ENCODE data around the gene KCNIP1. TPM values are rescaled to one million over a fixed set of nuclear protein-coding genes. Genes with fewer than 3 reads are reported as not detected.

The KCNIP1 gene
- total RNA-seq, 8 experiments from 2014 or later: 0.80 to 35.0 (median 14.5) TPM; not detected in 2

GRCh38 chr5:170716396-170716795 is 212.6 kb downstream of the KCNIP1 start:
- in situ Hi-C loops (cut with MboI; ENCODE audit: low pct_unique_long_range_greater_than_20kb in 2 of 9, low sequenced_read_pairs in 9 of 9, unreplicated experiment in 9 of 9): no loop called here
- no peak for ATAC-seq (replicated peaks in 6 of 8)
- H3K4me1 ChIP-seq (replicated peaks in 1 of 2): peaks cover 10 to 20% of the 10 kb centered on the region in 2 donors
- WGBS, 10 experiments: 4 to 83% (median 41%) methylated on average over 1 to 4 of the region's 4 CpGs; no CpG with 5 or more reads in 2 of the 10 experiments
- H3K27ac ChIP-seq: no peak overlapping the region
- H3K4me3 ChIP-seq: no peak overlapping the region

DNA sequence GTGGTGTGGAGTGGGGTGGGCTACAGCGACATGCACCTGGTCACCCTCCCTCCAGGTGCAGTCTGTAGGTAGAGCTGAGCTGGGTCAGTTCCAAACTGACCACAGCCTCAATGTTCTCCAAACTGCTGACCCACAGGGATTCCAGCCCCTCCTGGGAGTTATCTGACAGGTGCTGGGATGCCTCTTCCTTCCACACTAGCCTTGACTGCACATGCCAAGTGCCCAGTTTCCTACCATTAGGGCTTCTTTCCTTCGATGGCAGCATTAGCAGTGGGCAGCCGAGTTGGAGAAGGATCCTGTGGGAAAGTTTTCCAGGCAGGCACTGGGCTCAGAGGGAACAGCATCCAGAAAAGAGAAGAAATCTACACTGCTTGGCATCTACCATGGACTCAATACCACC is 215.7 kb downstream of the KCNIP1 start:
- in situ Hi-C loops (cut with MboI; ENCODE audit: low pct_unique_long_range_greater_than_20kb in 2 of 9, low sequenced_read_pairs in 9 of 9, unreplicated experiment in 9 of 9): no loop called here
- WGBS, 10 experiments: 0 to 100% methylated on average over 1 to 2 of the region's 3 CpGs; no CpG with 5 or more reads in 8 of the 10 experiments
- ATAC-seq (replicated peaks in 6 of 8): no peak

GRCh38 chr5:170720179-170720578 is 216.4 kb downstream of the KCNIP1 start:
- in situ Hi-C loops (cut with MboI; ENCODE audit: low pct_unique_long_range_greater_than_20kb in 2 of 9, low sequenced_read_pairs in 9 of 9, unreplicated experiment in 9 of 9): no loop called here
- no peak for ATAC-seq (replicated peaks in 6 of 8)
- Histone ChIP-seq H3K27ac (no peak overlapping the region), H3K4me3 (no peak overlapping the region), H3K4me1 (replicated peaks in 1 of 2) (peaks cover 8 to 20% of the 10 kb centered on the region in 2 donors)
- WGBS, 10 experiments: 0 to 96% (median 60%) methylated on average over 1 to 3 of the region's 4 CpGs; no CpG with 5 or more reads in 3 of the 10 experiments

More for the DNA sequence above, 215.7 kb downstream of the KCNIP1 start:
- no peak overlapping the region for H3K27ac ChIP-seq
- H3K4me1 ChIP-seq (replicated peaks in 1 of 2): peaks cover 10 to 20% of the 10 kb centered on the region in 2 donors
- H3K4me3 ChIP-seq: no peak overlapping the region

- WGBS, 10 experiments: 0 to 100% (median 86%) methylated on average over 1 of the region's 1 CpG; no CpG with 5 or more reads in 3 of the 10 experiments
- Histone ChIP-seq H3K4me3 (no peak overlapping the region), H3K4me1 (replicated peaks in 1 of 2) (peaks cover 0 to 13% of the 10 kb centered on the region in 2 donors), H3K27ac (no peak overlapping the region)
- ATAC-seq (replicated peaks in 6 of 8): no peak
- in situ Hi-C loops (cut with MboI; ENCODE audit: low pct_unique_long_range_greater_than_20kb in 2 of 9, low sequenced_read_pairs in 9 of 9, unreplicated experiment in 9 of 9): no loop called here
Measured at GRCh38 chr5:170720984-170721383, 217.2 kb downstream of the KCNIP1 start.

GRCh38 chr5:170721681-170722080 is 217.9 kb downstream of the KCNIP1 start:
- no peak overlapping the region for H3K27ac ChIP-seq
- WGBS, 10 experiments: 18 to 100% (median 76%) methylated on average over 1 to 6 of the region's 6 CpGs; no CpG with 5 or more reads in 2 of the 10 experiments
- in situ Hi-C loops (cut with MboI; ENCODE audit: low pct_unique_long_range_greater_than_20kb in 2 of 9, low sequenced_read_pairs in 9 of 9, unreplicated experiment in 9 of 9): no loop called here

GRCh38 chr5:170722316-170722715 is 218.5 kb downstream of the KCNIP1 start:
- H3K27ac ChIP-seq: no peak overlapping the region
- in situ Hi-C loops (cut with MboI; ENCODE audit: low pct_unique_long_range_greater_than_20kb in 2 of 9, low sequenced_read_pairs in 9 of 9, unreplicated experiment in 9 of 9): no loop called here
- H3K4me1 ChIP-seq (replicated peaks in 1 of 2): peaks cover 0 to 7% of the 10 kb centered on the region in 2 donors
- WGBS, 10 experiments: 0 to 63% (median 57%) methylated on average over 1 to 3 of the region's 3 CpGs; no CpG with 5 or more reads in 5 of the 10 experiments
- no peak overlapping the region for H3K4me3 ChIP-seq
- ATAC-seq (replicated peaks in 6 of 8): no peak

More at GRCh38 chr5:170721681-170722080, 217.9 kb downstream of the KCNIP1 start:
- ATAC-seq (replicated peaks in 6 of 8): no peak
- H3K4me1 ChIP-seq (replicated peaks in 1 of 2): peaks cover 0 to 8% of the 10 kb centered on the region in 2 donors
- no peak overlapping the region for H3K4me3 ChIP-seq

- in situ Hi-C loops (cut with MboI; ENCODE audit: low pct_unique_long_range_greater_than_20kb in 2 of 9, low sequenced_read_pairs in 9 of 9, unreplicated experiment in 9 of 9): loop anchor here in 6 of 9 experiments (10.0 to 25.0 kb wide), 2 partner anchors 54 to 606 kb away; partner anchors contain the start of gene GABRP (in 1 of the 6)
- WGBS, 10 experiments: 11 to 100% (median 64%) methylated on average over 1 of the region's 1 CpG; no CpG with 5 or more reads in 4 of the 10 experiments
Measured at GRCh38 chr5:170731052-170731451, 227.2 kb downstream of the KCNIP1 start.

GRCh38 chr5:170732685-170733084 is 228.9 kb downstream of the KCNIP1 start:
- H3K4me1 ChIP-seq (replicated peaks in 1 of 2): no peaks in the 10 kb centered on the region
- ATAC-seq (replicated peaks in 6 of 8): no peak
- no peak overlapping the region for H3K4me3 ChIP-seq
- H3K27ac ChIP-seq: no peak overlapping the region
- WGBS, 10 experiments: 0 to 64% (median 40%) methylated on average over 1 to 2 of the region's 2 CpGs; no CpG with 5 or more reads in 3 of the 10 experiments
- in situ Hi-C loops (cut with MboI; ENCODE audit: low pct_unique_long_range_greater_than_20kb in 2 of 9, low sequenced_read_pairs in 9 of 9, unreplicated experiment in 9 of 9): loop anchor here in 6 of 9 experiments (10.0 to 25.0 kb wide), 2 partner anchors 52 to 605 kb away; partner anchors contain the start of gene GABRP (in 1 of the 6)

More at GRCh38 chr5:170731052-170731451, 227.2 kb downstream of the KCNIP1 start:
- no peak overlapping the region for H3K4me3 ChIP-seq
- no peak for ATAC-seq (replicated peaks in 6 of 8)
- H3K4me1 ChIP-seq (replicated peaks in 1 of 2): no peaks in the 10 kb centered on the region
- H3K27ac ChIP-seq: no peak overlapping the region

DNA sequence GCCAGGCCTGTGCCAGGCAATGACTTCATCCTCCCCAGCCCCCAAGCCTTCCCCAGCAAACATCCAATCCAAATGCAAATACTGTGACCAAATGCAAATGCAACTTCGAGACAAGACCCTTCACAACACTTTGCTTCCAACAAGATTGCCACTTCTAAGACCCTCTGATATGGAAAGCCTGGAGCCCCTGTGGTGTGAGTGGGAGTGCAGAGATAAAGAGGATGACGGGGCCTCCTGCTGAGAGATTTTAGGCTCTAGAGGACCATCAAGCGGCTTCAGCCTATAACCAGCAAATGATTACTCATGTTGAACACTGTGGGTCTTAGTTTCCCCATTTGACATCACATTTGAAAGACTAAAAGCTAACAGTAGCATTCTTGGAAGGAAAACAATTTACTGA is 233.1 kb downstream of the KCNIP1 start:
- ATAC-seq (replicated peaks in 6 of 8): no peak
- in situ Hi-C loops (cut with MboI; ENCODE audit: low pct_unique_long_range_greater_than_20kb in 2 of 9, low sequenced_read_pairs in 9 of 9, unreplicated experiment in 9 of 9): loop anchor here in 6 of 9 experiments (10.0 to 25.0 kb wide), 2 partner anchors 48 to 600 kb away; partner anchors contain the start of gene GABRP (in 1 of the 6)
- 0 to 43% (median 40%) methylated on average over 1 to 3 of the region's 3 CpGs; no CpG with 5 or more reads in 5 of the 10 experiments for WGBS, 10 experiments
- no peaks in the 10 kb centered on the region for H3K4me1 ChIP-seq (replicated peaks in 1 of 2)
- no peak overlapping the region for H3K4me3 ChIP-seq
- H3K27ac ChIP-seq: no peak overlapping the region

- Histone ChIP-seq H3K4me3 (no peak overlapping the region), H3K4me1 (replicated peaks in 1 of 2) (no peaks in the 10 kb centered on the region), H3K27ac (no peak overlapping the region)
- peak in 1 of 8 experiments; percentile 18 for ATAC-seq (replicated peaks in 6 of 8)
- WGBS, 10 experiments: 0 to 100% (median 40%) methylated on average over 1 of the region's 1 CpG; no CpG with 5 or more reads in 5 of the 10 experiments
- in situ Hi-C loops (cut with MboI; ENCODE audit: low pct_unique_long_range_greater_than_20kb in 2 of 9, low sequenced_read_pairs in 9 of 9, unreplicated experiment in 9 of 9): loop anchor here in 6 of 9 experiments (10.0 to 25.0 kb wide), 2 partner anchors 47 to 600 kb away; partner anchors contain the start of gene GABRP (in 1 of the 6)
Measured at GRCh38 chr5:170737591-170737990, 233.8 kb downstream of the KCNIP1 start.

DNA sequence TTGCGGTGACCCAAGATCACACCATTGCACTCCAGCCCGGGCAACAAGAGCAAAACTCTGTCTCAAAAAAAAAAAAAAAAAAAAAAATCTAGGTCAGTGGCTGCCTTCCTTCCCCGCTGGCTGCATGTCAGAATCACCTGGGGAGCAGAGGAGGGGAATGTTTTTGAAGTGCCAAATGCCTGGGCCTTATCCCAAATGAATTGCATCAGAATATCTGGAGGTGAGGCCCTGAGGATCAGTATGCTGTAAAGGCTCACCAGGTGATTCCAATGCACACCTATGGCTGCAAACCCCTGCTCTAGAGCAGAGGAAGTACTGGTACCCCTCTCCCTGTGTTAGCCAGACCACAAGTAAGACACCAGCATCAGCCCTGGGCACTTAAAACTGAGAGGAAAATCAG is 235.0 kb downstream of the KCNIP1 start:
- Histone ChIP-seq H3K4me1 (replicated peaks in 1 of 2) (no peaks in the 10 kb centered on the region), H3K4me3 (no peak overlapping the region), H3K27ac (no peak overlapping the region)
- WGBS, 10 experiments: 17 to 100% (median 40%) methylated on average over 1 to 2 of the region's 3 CpGs; no CpG with 5 or more reads in 5 of the 10 experiments
- ATAC-seq (replicated peaks in 6 of 8): no peak
- in situ Hi-C loops (cut with MboI; ENCODE audit: low pct_unique_long_range_greater_than_20kb in 2 of 9, low sequenced_read_pairs in 9 of 9, unreplicated experiment in 9 of 9): loop anchor here in 6 of 9 experiments (10.0 to 25.0 kb wide), 2 partner anchors 46 to 598 kb away; partner anchors contain the start of gene GABRP (in 1 of the 6)

DNA sequence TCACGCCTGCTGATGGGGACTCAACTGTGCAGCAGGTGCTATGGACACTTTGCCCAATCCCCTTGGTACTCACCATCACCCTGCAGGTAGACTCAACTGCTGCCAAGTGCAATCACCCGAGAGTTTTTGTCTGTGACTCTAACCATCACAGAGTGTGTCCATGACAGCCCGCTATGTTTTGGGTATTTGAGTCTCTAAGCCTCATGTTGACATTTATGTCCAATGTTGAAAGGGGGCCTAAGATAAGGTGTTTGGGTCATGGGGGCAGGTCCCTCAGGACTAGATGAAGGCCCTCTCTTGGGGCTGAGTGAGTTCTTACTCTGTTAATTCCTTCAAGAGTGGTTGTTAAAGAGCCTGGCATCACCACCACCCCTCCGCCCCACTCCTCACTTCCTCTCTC is 235.6 kb downstream of the KCNIP1 start:
- no peak for ATAC-seq (replicated peaks in 6 of 8)
- no peaks in the 10 kb centered on the region for H3K4me1 ChIP-seq (replicated peaks in 1 of 2)
- 40 to 92% (median 79%) methylated on average over 1 to 4 of the region's 4 CpGs; no CpG with 5 or more reads in 3 of the 10 experiments for WGBS, 10 experiments
- in situ Hi-C loops (cut with MboI; ENCODE audit: low pct_unique_long_range_greater_than_20kb in 2 of 9, low sequenced_read_pairs in 9 of 9, unreplicated experiment in 9 of 9): loop anchor here in 6 of 9 experiments (10.0 to 25.0 kb wide), 2 partner anchors 45 to 598 kb away; partner anchors contain the start of gene GABRP (in 1 of the 6)
- no peak overlapping the region for H3K27ac ChIP-seq
- no peak overlapping the region for H3K4me3 ChIP-seq

- Histone ChIP-seq H3K27ac (no peak overlapping the region), H3K4me1 (replicated peaks in 1 of 2) (peaks cover 1% of the 10 kb centered on the region in 2 donors), H3K4me3 (no peak overlapping the region)
- no peak for ATAC-seq (replicated peaks in 6 of 8)
- in situ Hi-C loops (cut with MboI; ENCODE audit: low pct_unique_long_range_greater_than_20kb in 2 of 9, low sequenced_read_pairs in 9 of 9, unreplicated experiment in 9 of 9): loop anchor here in 5 of 9 experiments (25.0 kb wide), 1 partner anchor 597 kb away; no protein-coding TSS in a partner anchor
- WGBS, 10 experiments: 24 to 100% (median 80%) methylated on average over 1 to 3 of the region's 3 CpGs; no CpG with 5 or more reads in 3 of the 10 experiments
Measured at GRCh38 chr5:170740551-170741205, 236.9 kb downstream of the KCNIP1 start.

Measured in motor neuron (in vitro differentiated cells).